WTC11 (cell line): ENCODE measurements around the gene NUDT16. TPM values are rescaled to one million over a fixed set of nuclear protein-coding genes. Genes with fewer than 3 reads are reported as not detected.

Experiments
- ATAC-seq: fragments of 200-7000 bp; cut with Tn5 transposase; 2 replicates; pipeline ENCODE4 v1.10.0; 2021; ENCODE audit warnings: mild to moderate bottlenecking, moderate library complexity
- CTCF ChIA-PET: fragments of 300-600 bp; sonication (Branson Sonifier 250); formaldehyde crosslinking; loops from one replicate; lab custom pipeline; 2021; ENCODE audit warnings: antibody characterized with exemption; lab: Charles Lee
- POLR2A ChIA-PET: fragments of 350-600 bp; sonication (Branson Sonifier 250); formaldehyde crosslinking; loops from one replicate; lab custom pipeline; 2021; ENCODE audit warnings: antibody characterized with exemption; lab: Charles Lee
- DNase-seq: peaks from one replicate; pipeline ENCODE4 v3.0.0; 2021; ENCODE audit warnings: low spot score
- H3K27ac Mint-ChIP-seq: 2 replicates; pipeline ENCODE4 v1.8.0; 2021; ENCODE audit warnings: mixed read lengths
- H3K27me3 Mint-ChIP-seq: 2 replicates; pipeline ENCODE4 v1.8.0; 2021; ENCODE audit warnings: low read depth, mild to moderate bottlenecking, moderate library complexity, mixed read lengths
- H3K36me3 Mint-ChIP-seq: 2 replicates; pipeline ENCODE4 v1.8.0; 2021; ENCODE audit warnings: mixed read lengths
- H3K4me1 Mint-ChIP-seq: 2 replicates; pipeline ENCODE4 v1.8.0; 2022; ENCODE audit warnings: mixed read lengths
- H3K4me3 Mint-ChIP-seq: 2 replicates; pipeline ENCODE4 v1.8.0; 2021; ENCODE audit warnings: mild to moderate bottlenecking, moderate library complexity, mixed read lengths
- H3K9me3 Mint-ChIP-seq: 2 replicates; pipeline ENCODE4 v1.8.0; 2021; ENCODE audit warnings: mixed read lengths
- ATF1 ChIP-seq: sonication (generic); formaldehyde crosslinking; IDR thresholded peaks from 2 replicates; pipeline ENCODE4 v1.8.1; 2023; ENCODE audit warnings: mild to moderate bottlenecking, moderate library complexity, missing genetic modification reagents
- ELF4 ChIP-seq: sonication (generic); formaldehyde crosslinking; IDR thresholded peaks from 2 replicates; pipeline ENCODE4 v1.8.1; 2022; ENCODE audit warnings: low read depth, mild to moderate bottlenecking, moderate library complexity, missing genetic modification reagents
- JAZF1 ChIP-seq: fragments of 250-450 bp; sonication (Bioruptor Pico); IDR thresholded peaks from 2 replicates; pipeline ENCODE4 v1.9.0; 2021; ENCODE audit warnings: moderate library complexity, mild to moderate bottlenecking, inconsistent platforms
- NR2C2 ChIP-seq: sonication (generic); formaldehyde crosslinking; IDR thresholded peaks from 2 replicates; pipeline ENCODE4 v1.8.0; 2022; ENCODE audit warnings: mild to moderate bottlenecking, missing genetic modification reagents
- PRRX2 ChIP-seq: fragments of 250-450 bp; sonication (Bioruptor Pico); IDR thresholded peaks from 2 replicates; pipeline ENCODE4 v1.8.0; 2021; ENCODE audit warnings: mild to moderate bottlenecking
- RELA ChIP-seq: sonication (generic); formaldehyde crosslinking; IDR thresholded peaks from 2 replicates; pipeline ENCODE4 v1.8.1; 2022; ENCODE audit warnings: missing genetic modification reagents, mild to moderate bottlenecking, borderline replicate concordance
- SP1 ChIP-seq: sonication (generic); formaldehyde crosslinking; conservative IDR thresholded peaks from 2 replicates; pipeline ENCODE4 v1.8.1; 2022; ENCODE audit warnings: missing genetic modification reagents
- total RNA-seq: library from RNA; stranded (reverse); gene quantifications from 3 replicates; pipeline ENCODE4 v1.2.3, GENCODE V29; 2021
- TF ChIP-seq, protein P1 (sequence below): sonication (generic); formaldehyde crosslinking; IDR thresholded peaks from 2 replicates; pipeline ENCODE4 v1.8.1; 2022; ENCODE audit warnings: mild to moderate bottlenecking, missing genetic modification reagents, moderate library complexity, borderline replicate concordance
- TF ChIP-seq, protein P2 (sequence below): fragments of 250-450 bp; sonication (Bioruptor Pico); IDR thresholded peaks from 2 replicates; pipeline ENCODE4 v1.9.0; 2021; ENCODE audit warnings: mild to moderate bottlenecking, borderline replicate concordance
- TF ChIP-seq, protein P3 (sequence below): sonication (generic); formaldehyde crosslinking; IDR thresholded peaks from 2 replicates; pipeline ENCODE4 v1.8.1; 2022; ENCODE audit warnings: low read depth, missing genetic modification reagents, borderline replicate concordance
- TF ChIP-seq, protein P4 (sequence below): sonication (generic); formaldehyde crosslinking; IDR thresholded peaks from 2 replicates; pipeline ENCODE4 v1.8.1; 2023; ENCODE audit warnings: mild to moderate bottlenecking, missing genetic modification reagents

Gene NUDT16
- total RNA-seq, 1 experiment from 2014 or later, result 17.2 TPM

DNA sequence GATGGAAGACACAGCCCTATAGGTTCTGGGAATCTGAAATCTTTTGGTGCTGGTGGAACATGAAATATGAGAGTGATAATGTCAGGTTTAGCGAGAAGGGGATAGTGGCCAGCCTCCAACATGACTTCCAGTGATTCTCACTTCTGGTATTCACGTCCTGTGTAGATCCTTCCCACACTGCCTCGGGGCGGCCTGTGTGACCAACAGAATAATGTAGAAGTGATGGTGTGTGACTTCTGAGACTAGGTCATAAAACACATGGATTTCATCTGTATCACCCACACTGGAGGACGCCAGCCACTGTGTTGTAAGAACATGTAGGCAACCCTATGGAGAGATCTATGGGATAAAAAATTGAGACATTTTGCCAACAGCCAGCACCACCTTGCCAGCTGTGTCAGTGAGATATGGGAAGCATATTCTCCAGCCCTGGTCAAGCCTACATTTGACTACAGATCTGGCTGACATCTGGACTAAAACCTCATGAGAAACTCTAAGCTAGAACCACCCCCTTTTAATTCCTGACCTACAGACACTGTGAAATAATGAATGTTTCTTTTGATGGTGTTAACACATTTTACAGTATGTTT, 25.5 kb upstream of the NUDT16 start (continued):
- TF ChIP-seq RELA (no peak), ELF4 (no peak), NR2C2 (no peak), ATF1 (CRISPR knock-in tag) (no peak), SP1 (CRISPR knock-in tag) (no peak)
- TF ChIP-seq, protein P1, sequence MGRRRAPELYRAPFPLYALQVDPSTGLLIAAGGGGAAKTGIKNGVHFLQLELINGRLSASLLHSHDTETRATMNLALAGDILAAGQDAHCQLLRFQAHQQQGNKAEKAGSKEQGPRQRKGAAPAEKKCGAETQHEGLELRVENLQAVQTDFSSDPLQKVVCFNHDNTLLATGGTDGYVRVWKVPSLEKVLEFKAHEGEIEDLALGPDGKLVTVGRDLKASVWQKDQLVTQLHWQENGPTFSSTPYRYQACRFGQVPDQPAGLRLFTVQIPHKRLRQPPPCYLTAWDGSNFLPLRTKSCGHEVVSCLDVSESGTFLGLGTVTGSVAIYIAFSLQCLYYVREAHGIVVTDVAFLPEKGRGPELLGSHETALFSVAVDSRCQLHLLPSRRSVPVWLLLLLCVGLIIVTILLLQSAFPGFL (CRISPR knock-in tag), result no peak
- TF ChIP-seq, protein P2, sequence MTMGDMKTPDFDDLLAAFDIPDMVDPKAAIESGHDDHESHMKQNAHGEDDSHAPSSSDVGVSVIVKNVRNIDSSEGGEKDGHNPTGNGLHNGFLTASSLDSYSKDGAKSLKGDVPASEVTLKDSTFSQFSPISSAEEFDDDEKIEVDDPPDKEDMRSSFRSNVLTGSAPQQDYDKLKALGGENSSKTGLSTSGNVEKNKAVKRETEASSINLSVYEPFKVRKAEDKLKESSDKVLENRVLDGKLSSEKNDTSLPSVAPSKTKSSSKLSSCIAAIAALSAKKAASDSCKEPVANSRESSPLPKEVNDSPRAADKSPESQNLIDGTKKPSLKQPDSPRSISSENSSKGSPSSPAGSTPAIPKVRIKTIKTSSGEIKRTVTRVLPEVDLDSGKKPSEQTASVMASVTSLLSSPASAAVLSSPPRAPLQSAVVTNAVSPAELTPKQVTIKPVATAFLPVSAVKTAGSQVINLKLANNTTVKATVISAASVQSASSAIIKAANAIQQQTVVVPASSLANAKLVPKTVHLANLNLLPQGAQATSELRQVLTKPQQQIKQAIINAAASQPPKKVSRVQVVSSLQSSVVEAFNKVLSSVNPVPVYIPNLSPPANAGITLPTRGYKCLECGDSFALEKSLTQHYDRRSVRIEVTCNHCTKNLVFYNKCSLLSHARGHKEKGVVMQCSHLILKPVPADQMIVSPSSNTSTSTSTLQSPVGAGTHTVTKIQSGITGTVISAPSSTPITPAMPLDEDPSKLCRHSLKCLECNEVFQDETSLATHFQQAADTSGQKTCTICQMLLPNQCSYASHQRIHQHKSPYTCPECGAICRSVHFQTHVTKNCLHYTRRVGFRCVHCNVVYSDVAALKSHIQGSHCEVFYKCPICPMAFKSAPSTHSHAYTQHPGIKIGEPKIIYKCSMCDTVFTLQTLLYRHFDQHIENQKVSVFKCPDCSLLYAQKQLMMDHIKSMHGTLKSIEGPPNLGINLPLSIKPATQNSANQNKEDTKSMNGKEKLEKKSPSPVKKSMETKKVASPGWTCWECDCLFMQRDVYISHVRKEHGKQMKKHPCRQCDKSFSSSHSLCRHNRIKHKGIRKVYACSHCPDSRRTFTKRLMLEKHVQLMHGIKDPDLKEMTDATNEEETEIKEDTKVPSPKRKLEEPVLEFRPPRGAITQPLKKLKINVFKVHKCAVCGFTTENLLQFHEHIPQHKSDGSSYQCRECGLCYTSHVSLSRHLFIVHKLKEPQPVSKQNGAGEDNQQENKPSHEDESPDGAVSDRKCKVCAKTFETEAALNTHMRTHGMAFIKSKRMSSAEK (CRISPR knock-in tag), result no peak

DNA sequence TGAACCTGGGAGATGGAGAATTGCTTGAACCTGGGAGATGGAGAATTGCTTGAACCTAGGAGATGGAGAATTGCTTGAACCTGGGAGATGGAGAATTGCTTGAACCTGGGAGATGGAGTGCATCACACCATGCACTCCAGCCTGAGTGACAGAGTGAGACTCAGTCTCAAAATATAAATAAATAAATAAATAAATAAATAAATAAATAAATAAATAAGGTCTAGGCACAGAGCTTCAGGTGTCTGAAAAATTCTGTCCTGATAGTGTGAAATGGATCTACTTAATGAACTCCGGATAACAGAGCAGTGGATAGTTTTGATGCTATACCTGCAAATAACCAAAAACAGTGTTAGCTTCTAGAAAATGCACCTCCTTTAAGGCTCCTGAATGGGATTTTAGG, 24.3 kb upstream of the NUDT16 start:
- H3K9me3 Mint-ChIP-seq, result no peaks in the 10 kb centered on the region
- no peak for TF ChIP-seq ATF1 (CRISPR knock-in tag)
- TF ChIP-seq, protein P3, sequence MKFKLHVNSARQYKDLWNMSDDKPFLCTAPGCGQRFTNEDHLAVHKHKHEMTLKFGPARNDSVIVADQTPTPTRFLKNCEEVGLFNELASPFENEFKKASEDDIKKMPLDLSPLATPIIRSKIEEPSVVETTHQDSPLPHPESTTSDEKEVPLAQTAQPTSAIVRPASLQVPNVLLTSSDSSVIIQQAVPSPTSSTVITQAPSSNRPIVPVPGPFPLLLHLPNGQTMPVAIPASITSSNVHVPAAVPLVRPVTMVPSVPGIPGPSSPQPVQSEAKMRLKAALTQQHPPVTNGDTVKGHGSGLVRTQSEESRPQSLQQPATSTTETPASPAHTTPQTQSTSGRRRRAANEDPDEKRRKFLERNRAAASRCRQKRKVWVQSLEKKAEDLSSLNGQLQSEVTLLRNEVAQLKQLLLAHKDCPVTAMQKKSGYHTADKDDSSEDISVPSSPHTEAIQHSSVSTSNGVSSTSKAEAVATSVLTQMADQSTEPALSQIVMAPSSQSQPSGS (CRISPR knock-in tag), result no peak
- TF ChIP-seq, protein P2 (CRISPR knock-in tag), result no peak
- no peak for TF ChIP-seq JAZF1
- no peak for TF ChIP-seq ELF4
- TF ChIP-seq PRRX2, result no peak
- TF ChIP-seq, protein P4, sequence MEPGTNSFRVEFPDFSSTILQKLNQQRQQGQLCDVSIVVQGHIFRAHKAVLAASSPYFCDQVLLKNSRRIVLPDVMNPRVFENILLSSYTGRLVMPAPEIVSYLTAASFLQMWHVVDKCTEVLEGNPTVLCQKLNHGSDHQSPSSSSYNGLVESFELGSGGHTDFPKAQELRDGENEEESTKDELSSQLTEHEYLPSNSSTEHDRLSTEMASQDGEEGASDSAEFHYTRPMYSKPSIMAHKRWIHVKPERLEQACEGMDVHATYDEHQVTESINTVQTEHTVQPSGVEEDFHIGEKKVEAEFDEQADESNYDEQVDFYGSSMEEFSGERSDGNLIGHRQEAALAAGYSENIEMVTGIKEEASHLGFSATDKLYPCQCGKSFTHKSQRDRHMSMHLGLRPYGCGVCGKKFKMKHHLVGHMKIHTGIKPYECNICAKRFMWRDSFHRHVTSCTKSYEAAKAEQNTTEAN, result no peak
- no peak for TF ChIP-seq RELA
- ChIA-PET POLR2A (no interaction called here), CTCF (no interaction called here)
- H3K27me3 Mint-ChIP-seq, result no peaks in the 10 kb centered on the region
- H3K27ac Mint-ChIP-seq, result no peak overlapping the region
- ATAC-seq (no peak), DNase-seq (no peak)
- H3K36me3 Mint-ChIP-seq, result no peaks in the 10 kb centered on the region
- H3K4me3 Mint-ChIP-seq, result no peak overlapping the region
- H3K4me1 Mint-ChIP-seq, result peaks cover 21% of the 10 kb centered on the region
